SH-SY5Y (cell line): ENCODE data around the gene MSI1.

Experiments used
- GATA2 ChIP-seq: IDR thresholded peaks from 2 replicates; pipeline ENCODE4 v1.6.1; 2011; ENCODE audit warnings: mild to moderate bottlenecking, low read depth, low read length
- GATA3 ChIP-seq: IDR thresholded peaks from 2 replicates; pipeline ENCODE4 v1.6.1; 2011; ENCODE audit warnings: low read depth, mild to moderate bottlenecking, low read length, moderate library complexity

- TF ChIP-seq GATA3 (no peak), GATA2 (no peak)
Observed at GRCh38 chr12:120292661-120293531, 76.1 kb downstream of the MSI1 start, which contains the start of gene RNU4-1.
